ENCODE results near the gene ASB18. TPM values are rescaled to one million over a fixed set of nuclear protein-coding genes. Genes with fewer than 3 reads are reported as not detected.

ASB18 gene
- polyA plus RNA-seq, 3 donors = not detected

DNA sequence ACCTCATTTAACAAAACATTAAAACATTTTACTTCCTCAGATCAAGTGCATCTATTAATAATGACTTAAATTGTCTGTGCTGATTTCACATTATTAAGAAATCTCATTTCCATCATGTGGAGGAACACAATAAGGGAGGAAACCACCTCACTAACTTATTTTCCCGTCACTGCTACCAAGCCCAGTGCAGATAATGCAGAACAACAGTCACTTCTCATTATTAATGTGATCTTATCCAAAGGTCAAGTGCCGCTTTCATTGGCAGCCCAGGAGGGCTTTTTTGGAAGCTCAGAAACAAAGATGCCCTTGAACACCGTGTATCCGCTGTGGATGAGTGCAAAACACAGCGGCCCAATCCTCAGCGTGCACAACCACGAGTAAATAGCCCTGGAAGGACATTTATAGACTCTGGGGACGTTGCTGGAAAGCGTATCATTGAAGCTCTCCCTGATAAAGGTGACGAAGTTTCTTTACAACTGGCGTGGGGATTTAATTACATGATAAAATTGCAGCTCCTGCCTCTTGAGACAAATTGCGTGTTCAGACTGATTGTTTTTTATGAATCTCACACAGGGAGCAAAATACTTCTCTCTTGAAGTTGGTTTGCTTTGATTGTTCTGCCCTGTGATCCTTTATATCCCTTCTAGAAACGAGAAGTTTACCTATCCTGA is 13.2 kb downstream of the ASB18 start:
- no peak overlapping the region for H3K27ac Mint-ChIP-seq
- Histone ChIP-seq H3K4me2 (replicated peaks; ENCODE audit: extremely low read depth, low read length, poor library complexity, severe bottlenecking) (no peak overlapping the region), H3K36me3 (replicated peaks in 1 of 2; ENCODE audit: control insufficient read depth in 1 of 2, insufficient read depth in 2 of 2, low read length in 2 of 2) (no peaks in the 10 kb centered on the region), H3K9ac (ENCODE audit: insufficient read depth, low read length, poor library complexity, severe bottlenecking) (no peak overlapping the region), H3K4me3 (replicated peaks in 1 of 3; ENCODE audit: low read depth in 2 of 3, low read length in 3 of 3) (no peak overlapping the region), H3K9me3 (replicated peaks in 1 of 2; ENCODE audit: control insufficient read depth in 1 of 2, insufficient read depth in 1 of 2, low read length in 2 of 2) (no peaks in the 10 kb centered on the region), H4K20me1 (ENCODE audit: insufficient read depth, low read length) (no peaks in the 10 kb centered on the region), H3K4me1 (ENCODE audit: control insufficient read depth in 1 of 2, insufficient read depth in 2 of 2, low read length in 2 of 2) (no peaks in the 10 kb centered on the region), H3K79me2 (ENCODE audit: insufficient read depth, low read length) (no peaks in the 10 kb centered on the region), H2AFZ (ENCODE audit: insufficient read depth, low read depth, low read length, poor library complexity, severe bottlenecking) (no peak overlapping the region), H3K27ac (ENCODE audit: low read depth in 1 of 2, low read length in 2 of 2) (no peak overlapping the region), H3K27me3 (ENCODE audit: control insufficient read depth in 2 of 2, insufficient read depth in 2 of 2, low read length in 2 of 2) (no peaks in the 10 kb centered on the region)
- H3K36me3 Mint-ChIP-seq = no peaks in the 10 kb centered on the region
- no peak overlapping the region for H3K4me3 Mint-ChIP-seq
- WGBS (ENCODE audit: insufficient coverage) = 62% methylated on average over 12 of the region's 13 CpGs
- no peak for DNase-seq
- peaks cover 0 to 5% (median 0%) of the 10 kb centered on the region in 7 donors for H3K9me3 Mint-ChIP-seq
- TF ChIP-seq CTCF (IDR thresholded peaks at IDR 0.05) = no peak
- intact Hi-C loops (cut with micrococcal nuclease) = no loop called here
- peaks cover 13 to 20% (median 13%) of the 10 kb centered on the region in 3 donors for H3K27me3 Mint-ChIP-seq (ENCODE audit: low read depth in 3 of 3)
- H3K4me1 Mint-ChIP-seq = no peaks in the 10 kb centered on the region

DNA sequence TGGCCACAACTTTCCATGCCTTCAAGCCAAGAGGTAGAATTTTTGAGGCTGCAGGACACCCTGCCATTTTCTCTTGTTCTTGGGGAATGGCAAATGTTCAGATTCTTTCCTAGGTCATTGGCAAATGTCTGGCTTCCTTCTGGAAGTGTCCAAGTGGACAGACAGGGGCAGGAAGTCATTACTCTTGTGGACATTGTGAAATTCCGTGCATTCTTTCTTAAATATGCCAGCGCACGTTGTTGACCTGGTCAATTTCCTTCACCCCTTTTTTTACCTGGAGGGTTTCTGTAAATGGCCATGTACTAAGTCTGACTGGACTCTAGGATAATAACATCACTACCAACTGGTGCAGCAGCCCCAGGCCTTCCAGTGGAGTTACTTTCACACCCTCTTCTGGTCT is 13.9 kb downstream of the ASB18 start:
- Mint-ChIP-seq H3K27me3 (ENCODE audit: low read depth in 3 of 3) (peaks cover 10 to 20% (median 13%) of the 10 kb centered on the region in 3 donors), H3K36me3 (no peaks in the 10 kb centered on the region), H3K4me3 (no peak overlapping the region), H3K9me3 (peaks cover 0 to 5% (median 2%) of the 10 kb centered on the region in 7 donors), H3K4me1 (no peaks in the 10 kb centered on the region), H3K27ac (no peak overlapping the region)
- H3K36me3 ChIP-seq (replicated peaks in 1 of 2; ENCODE audit: control insufficient read depth in 1 of 2, insufficient read depth in 2 of 2, low read length in 2 of 2) = no peaks in the 10 kb centered on the region
- no peaks in the 10 kb centered on the region for H3K79me2 ChIP-seq (ENCODE audit: insufficient read depth, low read length)
- H3K4me1 ChIP-seq (ENCODE audit: control insufficient read depth in 1 of 2, insufficient read depth in 2 of 2, low read length in 2 of 2) = no peaks in the 10 kb centered on the region
- no peak overlapping the region for H3K4me3 ChIP-seq (replicated peaks in 1 of 3; ENCODE audit: low read depth in 2 of 3, low read length in 3 of 3)
- H4K20me1 ChIP-seq (ENCODE audit: insufficient read depth, low read length) = no peaks in the 10 kb centered on the region
- no peak overlapping the region for H3K27ac ChIP-seq (ENCODE audit: low read depth in 1 of 2, low read length in 2 of 2)
- H3K27me3 ChIP-seq (ENCODE audit: control insufficient read depth in 2 of 2, insufficient read depth in 2 of 2, low read length in 2 of 2) = no peaks in the 10 kb centered on the region
- no peak overlapping the region for H3K9ac ChIP-seq (ENCODE audit: insufficient read depth, low read length, poor library complexity, severe bottlenecking)
- H3K4me2 ChIP-seq (replicated peaks; ENCODE audit: extremely low read depth, low read length, poor library complexity, severe bottlenecking) = no peak overlapping the region
- WGBS (ENCODE audit: insufficient coverage) = 60% methylated on average over 1 of the region's 3 CpGs
- H2AFZ ChIP-seq (ENCODE audit: insufficient read depth, low read depth, low read length, poor library complexity, severe bottlenecking) = no peak overlapping the region
- no peak for TF ChIP-seq CTCF (IDR thresholded peaks at IDR 0.05)
- H3K9me3 ChIP-seq (replicated peaks in 1 of 2; ENCODE audit: control insufficient read depth in 1 of 2, insufficient read depth in 1 of 2, low read length in 2 of 2) = no peaks in the 10 kb centered on the region
- DNase-seq = no peak
- intact Hi-C loops (cut with micrococcal nuclease) = no loop called here
